ENCODE results near the gene NHP2.

NHP2 gene

GRCh38 chr5:178174456-178174855 is 20.8 kb upstream of the NHP2 start:
- no peak for DNase-seq (ENCODE audit: low spot score)

- no peak for DNase-seq (ENCODE audit: low spot score)
These were observed 16.8 kb upstream of the NHP2 start for GRCh38 chr5:178170455-178170854.

- no peak for DNase-seq (ENCODE audit: low spot score)
These were observed 11.9 kb upstream of the NHP2 start for GRCh38 chr5:178165581-178165980.

GRCh38 chr5:178163772-178164735 is 10.4 kb upstream of the NHP2 start:
- peak; percentile 86 for DNase-seq (ENCODE audit: low spot score)

DNA sequence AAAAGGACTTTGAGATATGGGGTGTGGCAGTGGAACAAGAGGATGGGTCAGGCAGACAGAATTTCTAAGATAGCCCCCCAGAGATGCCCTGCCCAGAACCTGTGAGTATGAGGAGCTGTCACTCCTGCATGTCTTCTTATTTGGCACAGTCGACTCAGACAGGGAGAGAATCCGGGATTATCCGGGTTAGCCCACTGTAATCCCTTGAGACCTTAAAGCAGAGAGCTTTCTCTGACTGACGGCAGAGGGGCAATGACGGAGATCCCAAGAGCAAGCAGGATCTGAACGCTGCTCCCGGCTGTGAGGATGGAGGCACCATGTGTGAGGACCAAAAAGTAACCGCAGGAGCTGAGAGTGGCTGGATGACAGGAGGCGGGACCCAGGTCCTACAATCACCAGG is 8.8 kb upstream of the NHP2 start:
- no peak for DNase-seq (ENCODE audit: low spot score)

- no peak for DNase-seq (ENCODE audit: low spot score)
These were observed 6.5 kb upstream of the NHP2 start for GRCh38 chr5:178160176-178160575.

DNA sequence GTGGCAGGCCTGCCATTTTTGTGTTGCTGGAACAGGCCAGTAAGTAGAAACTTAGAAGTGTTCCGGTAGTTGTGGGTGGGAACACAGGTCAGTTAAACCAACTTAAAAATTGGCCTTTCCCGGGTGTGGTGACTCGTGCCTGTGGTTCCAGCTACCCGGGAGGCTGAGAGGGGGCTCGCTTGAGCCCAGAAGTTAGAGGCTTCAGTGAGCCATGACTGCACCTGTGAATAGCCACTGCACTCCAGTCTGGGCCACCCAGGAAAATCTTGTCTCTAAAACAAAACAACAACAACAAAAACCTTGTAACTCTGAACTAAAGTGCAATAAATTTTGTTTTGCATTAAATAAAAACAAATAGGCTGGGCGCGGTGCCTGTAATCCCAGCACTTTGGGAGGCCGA is 1.4 kb upstream of the NHP2 start:
- DNase-seq (ENCODE audit: low spot score) = no peak

DNA sequence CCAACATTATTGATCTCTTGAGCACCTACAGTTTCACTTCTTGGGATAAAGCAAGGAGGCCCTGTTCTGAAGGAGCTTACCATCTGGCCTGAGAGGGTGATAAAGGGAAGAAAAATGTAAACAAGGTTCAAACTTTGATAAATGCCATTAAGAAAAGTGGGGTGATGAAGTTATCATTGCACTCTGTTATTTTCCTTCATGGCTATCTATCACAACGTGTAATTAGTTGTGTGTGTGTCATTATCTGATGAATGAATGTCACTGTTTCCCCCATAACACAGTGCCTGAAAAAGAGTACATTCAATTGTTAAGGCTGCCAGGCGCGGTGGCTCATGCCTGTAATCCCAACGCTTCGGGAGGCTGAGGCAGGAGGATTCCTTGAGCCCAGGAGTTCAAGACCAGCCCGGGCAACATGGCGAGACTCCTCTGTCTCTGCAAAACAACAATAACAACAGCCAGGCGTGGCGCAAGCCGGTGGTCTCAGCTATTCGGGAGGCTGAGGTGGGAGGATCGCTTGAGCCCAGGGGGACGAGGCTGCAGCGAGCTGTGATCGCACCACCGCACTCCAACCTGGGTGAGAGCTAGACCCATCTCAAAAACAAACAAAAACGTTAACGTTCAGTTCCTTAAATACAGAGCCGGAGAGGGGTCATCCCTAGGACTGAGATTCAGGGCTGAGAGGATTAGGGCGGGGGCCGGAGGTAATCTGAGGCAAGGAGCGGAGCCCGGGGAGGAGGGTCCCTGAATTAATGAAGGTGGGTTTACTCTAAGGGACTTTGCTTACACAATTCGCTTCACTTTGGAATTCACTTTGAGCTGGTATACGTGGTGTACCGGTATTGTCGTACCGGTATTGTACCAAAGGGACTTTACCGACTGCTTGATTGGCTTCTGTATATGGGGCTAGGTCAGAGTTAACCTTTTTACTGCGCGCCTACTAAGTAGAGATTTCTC is 917 bp downstream of the NHP2 start:
- no peak for DNase-seq (ENCODE audit: low spot score)

DNA sequence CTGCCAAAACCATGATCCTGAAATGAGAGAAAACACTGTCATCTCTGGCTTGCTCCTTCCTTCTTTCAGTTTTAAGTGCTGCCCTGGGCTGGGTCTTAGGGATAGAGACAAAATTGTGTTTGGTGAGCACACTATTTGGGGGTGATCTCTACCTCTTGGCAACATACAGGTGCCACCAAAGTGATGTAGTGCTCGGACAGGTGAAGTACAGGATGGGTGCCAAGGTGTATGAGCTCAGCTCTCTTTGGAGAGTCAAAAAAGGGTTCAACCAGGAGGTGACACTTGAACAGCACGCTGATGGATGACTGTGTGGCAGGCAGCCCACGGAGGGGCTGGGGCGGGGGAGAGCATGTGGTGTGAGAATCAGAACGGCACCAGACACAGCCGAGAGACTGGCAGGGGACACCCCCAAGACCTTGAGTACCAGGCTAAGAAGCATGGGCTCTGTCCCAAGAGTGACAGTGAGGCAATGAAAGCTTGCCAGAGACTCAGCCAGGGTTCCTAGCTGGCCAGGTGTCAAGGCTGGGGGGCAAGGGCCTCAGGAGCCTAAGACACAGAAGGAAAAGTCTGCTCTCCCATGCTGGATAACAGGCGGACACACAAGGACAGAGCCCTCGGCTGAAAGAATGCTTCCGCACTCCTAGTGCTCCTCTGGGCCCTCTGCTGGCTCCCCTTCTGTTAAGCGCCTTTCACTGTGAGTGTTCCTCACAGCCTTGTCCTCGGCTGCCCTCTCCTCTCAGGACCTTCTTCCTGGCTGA is 2.5 kb downstream of the NHP2 start:
- no peak for DNase-seq (ENCODE audit: low spot score)

DNA sequence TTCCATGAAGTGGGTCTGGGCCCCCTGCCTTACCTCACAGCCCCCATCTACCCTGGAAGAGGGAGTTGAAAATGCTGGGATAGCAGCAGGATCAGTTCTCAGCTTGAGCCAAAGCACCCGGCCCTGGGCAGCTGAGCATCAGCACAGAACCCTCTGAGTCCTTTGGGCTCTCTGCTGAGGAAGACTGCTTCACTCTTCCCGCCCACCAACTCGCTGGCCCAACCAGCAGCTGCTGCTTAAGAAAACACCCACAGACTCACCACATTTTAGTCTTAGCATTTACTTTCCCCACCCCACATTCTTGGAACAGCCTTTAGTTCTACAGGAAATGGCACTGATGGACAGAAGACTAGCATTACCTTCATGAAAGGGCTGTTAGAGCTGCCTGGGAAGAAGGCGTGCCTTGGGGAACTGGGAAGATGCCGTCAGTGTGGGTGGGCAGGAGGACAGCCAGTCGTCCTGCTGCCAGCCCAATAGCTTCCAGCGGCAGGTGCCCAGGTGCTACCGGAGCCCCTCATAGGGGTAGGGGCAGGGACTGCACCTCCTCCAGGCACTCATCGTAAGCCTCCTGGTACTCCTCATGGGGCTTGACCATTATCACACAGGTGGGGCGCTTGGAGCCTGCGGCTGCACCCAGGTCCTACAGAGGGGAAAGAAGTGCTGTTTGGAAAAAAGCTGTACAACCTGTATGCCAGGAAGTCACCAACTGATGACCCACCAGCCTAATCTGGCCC is 4.3 kb downstream of the NHP2 start:
- DNase-seq (ENCODE audit: low spot score) = no peak

- DNase-seq (ENCODE audit: low spot score) = no peak
These were observed 6.3 kb downstream of the NHP2 start for GRCh38 chr5:178147406-178147805.

DNA sequence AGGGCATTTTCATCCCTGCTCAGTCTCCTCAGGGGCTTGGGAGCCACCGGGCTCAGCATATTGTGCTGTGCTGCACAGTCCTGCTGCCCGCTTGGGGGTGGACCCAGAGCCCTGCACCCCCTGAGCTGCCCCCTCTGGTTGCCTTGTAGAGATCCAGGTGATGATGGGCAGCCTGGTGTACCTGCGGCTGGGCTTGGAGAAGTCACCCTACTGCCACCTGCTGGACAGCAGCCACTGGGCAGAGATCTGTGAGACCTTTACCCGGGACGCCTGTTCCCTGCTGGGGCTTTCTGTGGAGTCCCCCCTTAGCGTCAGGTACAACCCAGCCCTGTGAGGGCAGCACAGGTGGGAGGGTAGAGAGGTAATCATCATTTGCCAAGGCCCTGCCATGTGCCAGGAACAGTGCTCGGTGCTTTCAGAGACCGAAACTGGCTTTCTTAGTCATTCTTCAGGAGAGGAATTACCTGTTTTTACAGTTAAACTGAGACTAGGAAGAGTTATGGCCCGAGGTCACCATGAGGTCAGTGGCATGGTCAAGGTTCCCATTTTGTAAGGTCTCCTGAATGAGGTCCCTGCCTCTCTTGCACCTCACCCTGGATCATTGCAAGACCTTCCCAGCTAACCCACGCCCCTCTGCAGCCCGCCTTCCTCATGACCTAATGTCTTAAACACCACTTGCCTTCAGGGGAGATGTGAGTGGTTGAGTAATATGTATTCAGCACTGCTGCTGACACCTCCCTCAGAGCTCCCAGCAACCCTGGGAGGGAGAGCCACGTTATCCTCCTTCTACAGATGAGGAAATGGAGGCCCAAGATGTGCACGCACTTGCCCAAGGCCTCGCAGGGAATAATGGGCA is 7.5 kb downstream of the NHP2 start:
- DNase-seq (ENCODE audit: low spot score) = peak; percentile 40

GRCh38 chr5:178143901-178144300 is 9.8 kb downstream of the NHP2 start:
- DNase-seq (ENCODE audit: low spot score) = no peak

GRCh38 chr5:178143246-178143645 is 10.4 kb downstream of the NHP2 start:
- DNase-seq (ENCODE audit: low spot score) = no peak

- no peak for DNase-seq (ENCODE audit: low spot score)
These were observed 11.0 kb downstream of the NHP2 start for GRCh38 chr5:178142642-178143041.

DNA sequence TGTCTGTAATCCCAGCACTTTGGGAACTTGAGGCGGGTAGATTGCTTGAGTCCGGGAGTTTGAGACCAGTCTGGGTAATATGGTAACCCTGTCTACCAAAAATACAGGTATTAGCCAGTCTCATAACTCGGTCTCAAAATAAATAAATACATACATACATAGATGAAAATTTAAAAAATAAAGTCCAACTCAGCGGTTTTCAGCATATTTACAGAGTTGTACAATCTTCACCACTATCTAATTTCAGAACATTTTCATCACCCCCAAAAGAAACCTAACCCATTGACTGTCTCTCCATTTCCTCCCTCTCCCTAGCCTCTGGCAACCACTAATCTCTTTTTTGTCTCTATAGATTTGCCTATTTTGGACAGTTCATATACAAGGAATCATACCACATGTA is 12.1 kb downstream of the NHP2 start:
- DNase-seq (ENCODE audit: low spot score) = no peak

GRCh38 chr5:178137991-178138390 is 15.7 kb downstream of the NHP2 start:
- no peak for DNase-seq (ENCODE audit: low spot score)

DNA sequence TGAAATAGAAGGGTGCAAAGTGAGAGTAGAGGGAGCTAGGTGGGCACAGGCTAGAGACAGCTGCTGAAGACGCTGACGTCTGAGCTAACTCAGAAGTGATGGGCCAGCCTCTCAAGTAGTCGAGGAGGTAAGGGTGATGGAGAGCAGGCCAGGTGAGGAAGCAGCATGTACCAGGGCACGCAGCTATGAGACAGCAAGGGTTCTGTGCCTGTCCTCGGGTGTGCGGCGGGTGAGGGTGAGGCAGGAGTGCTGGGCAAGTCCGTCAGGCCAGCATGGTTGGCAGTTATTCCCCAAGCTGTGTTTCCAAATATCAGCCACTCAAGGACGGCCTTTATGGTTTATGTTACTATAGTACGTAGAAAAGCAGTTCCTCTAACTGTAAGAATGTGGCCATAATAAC is 16.7 kb downstream of the NHP2 start:
- DNase-seq (ENCODE audit: low spot score) = no peak

DNA sequence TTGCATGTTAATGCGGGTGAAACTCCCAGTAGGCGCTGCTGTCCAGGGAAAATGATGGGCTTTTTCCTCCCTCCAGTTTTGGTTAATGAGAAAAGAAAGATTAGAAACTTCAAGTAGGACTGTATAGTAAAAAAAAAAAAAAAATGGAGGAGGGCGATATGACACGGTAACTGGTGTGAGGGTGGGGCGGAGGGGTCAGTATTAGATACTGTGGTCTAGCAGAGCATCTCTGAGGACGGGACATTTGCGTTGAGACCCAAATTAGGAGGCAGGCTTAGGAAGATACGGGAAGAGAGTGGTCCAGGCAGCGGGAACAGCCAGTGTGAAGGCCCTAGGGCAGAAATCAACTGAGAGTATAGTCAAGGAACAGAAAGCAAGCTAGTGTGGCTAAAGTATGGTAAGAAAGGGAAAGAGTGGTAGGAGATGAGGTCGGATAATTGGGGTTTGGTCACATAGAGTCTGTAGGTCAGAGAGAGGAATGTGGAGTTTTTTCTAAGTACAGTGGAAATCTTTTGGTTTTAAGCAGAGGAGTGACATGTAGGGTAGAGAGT is 22.2 kb downstream of the NHP2 start:
- DNase-seq (ENCODE audit: low spot score) = no peak

Data from Ammon's horn (tissue), 1 donor.